NCI-H69 (cell line): ENCODE measurements around the gene ILK.

Source experiments
- DNase-seq: peaks from one replicate; lab custom pipeline; 2025; lab: John Stamatoyannopoulos, UW

ILK gene

GRCh38 chr11:6603287-6604080 is at the start of gene ILK, which contains the start of gene RRP8:
Gene ILK (plus strand): TSS chr11:6603774. CDS start chr11:6604272, 498 bp downstream.
Gene RRP8 (minus strand): TSS chr11:6603616. CDS start chr11:6603502, 114 bp downstream.
- DNase-seq = peak; percentile 95

- DNase-seq = no peak
These were observed 48.5 kb upstream of the ILK start for GRCh38 chr11:6554828-6555706.

GRCh38 chr11:6556139-6556949 is 47.2 kb upstream of the ILK start:
- DNase-seq = no peak

GRCh38 chr11:6557063-6557462 is 46.5 kb upstream of the ILK start:
- no peak for DNase-seq

GRCh38 chr11:6557761-6558674 is 45.6 kb upstream of the ILK start:
- no peak for DNase-seq

- no peak for DNase-seq
These were observed 44.2 kb upstream of the ILK start for GRCh38 chr11:6559369-6559768.

GRCh38 chr11:6561288-6561687 is 42.3 kb upstream of the ILK start:
- DNase-seq = no peak

GRCh38 chr11:6563121-6563619 is 40.4 kb upstream of the ILK start:
- DNase-seq = no peak

GRCh38 chr11:6563667-6564066 is 39.9 kb upstream of the ILK start:
- no peak for DNase-seq

- DNase-seq = no peak
These were observed 38.2 kb upstream of the ILK start for GRCh38 chr11:6565325-6565724.

- DNase-seq = no peak
These were observed 37.4 kb upstream of the ILK start for GRCh38 chr11:6565988-6566703.

- no peak for DNase-seq
These were observed 36.7 kb upstream of the ILK start for GRCh38 chr11:6566704-6567370.

- no peak for DNase-seq
These were observed 36.2 kb upstream of the ILK start for GRCh38 chr11:6567371-6567745.

GRCh38 chr11:6568191-6568918 is 35.2 kb upstream of the ILK start:
- peak; percentile 66 for DNase-seq

- no peak for DNase-seq
These were observed 33.9 kb upstream of the ILK start for GRCh38 chr11:6569706-6570105.

GRCh38 chr11:6570691-6571427 is 32.7 kb upstream of the ILK start:
- no peak for DNase-seq

GRCh38 chr11:6571434-6572008 is 32.1 kb upstream of the ILK start:
- no peak for DNase-seq

GRCh38 chr11:6572215-6572614 is 31.4 kb upstream of the ILK start:
- no peak for DNase-seq
